ENCODE results near the gene DDI2. TPM values are rescaled to one million over a fixed set of nuclear protein-coding genes. Genes with fewer than 3 reads are reported as not detected.
"Not testable (repeated sequence)": the region's sequence is repeated elsewhere in the genome, so short reads cannot be mapped to it uniquely, and the experiment has no call there.

The DDI2 gene
- polyA plus RNA-seq, 4 donors, result 18.4 to 22.2 (median 19.4) TPM

DNA sequence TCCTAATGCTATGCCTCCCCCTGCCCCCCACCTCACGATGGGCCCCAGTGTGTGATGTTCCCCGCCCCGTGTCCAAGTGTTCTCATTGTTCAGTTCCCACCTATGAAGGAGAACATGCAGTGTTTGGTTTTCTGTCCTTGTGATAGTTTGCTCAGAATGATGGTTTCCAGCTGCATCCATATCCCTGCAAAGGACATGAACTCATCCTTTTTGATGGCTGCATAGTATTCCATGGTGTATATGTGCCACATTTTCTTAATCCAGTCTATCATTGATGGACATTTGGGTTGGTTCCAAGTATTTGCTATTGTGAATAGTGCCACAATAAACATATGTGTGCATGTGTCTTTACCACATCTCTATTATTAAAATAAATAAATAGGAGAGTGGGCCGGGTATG lies 82.1 kb downstream of the DDI2 start:
- DNase-seq (ENCODE audit: low read depth in 4 of 4, low spot score in 3 of 4), result not testable (repeated sequence)

- DNase-seq (ENCODE audit: low read depth in 4 of 4, low spot score in 3 of 4), result no peak
Observed at GRCh38 chr1:15700508-15700907, 83.2 kb downstream of the DDI2 start.

DNA sequence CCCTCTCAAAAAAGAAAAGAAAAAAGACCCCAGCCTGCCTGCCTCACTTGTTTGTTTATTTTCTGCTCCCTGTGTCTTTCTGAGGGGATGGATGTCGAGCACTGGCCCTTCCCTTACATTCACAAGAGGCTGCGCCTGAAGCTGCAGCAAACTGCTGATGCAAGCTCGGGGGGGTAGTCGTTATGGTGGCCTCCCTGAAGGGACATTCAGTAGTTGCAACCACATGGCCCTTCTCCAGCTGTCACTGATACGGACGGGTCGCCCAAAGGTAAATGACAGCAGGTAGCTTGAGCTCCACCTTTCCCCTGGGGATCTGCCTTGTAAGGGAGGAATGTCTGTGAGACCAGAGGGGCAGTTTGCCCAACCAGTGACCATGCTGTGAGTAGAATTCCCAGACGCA lies 84.5 kb downstream of the DDI2 start:
- no peak for DNase-seq (ENCODE audit: low read depth in 4 of 4, low spot score in 3 of 4)

GRCh38 chr1:15702722-15703550 lies 85.7 kb downstream of the DDI2 start:
- no peak for DNase-seq (ENCODE audit: low read depth in 4 of 4, low spot score in 3 of 4)

GRCh38 chr1:15703562-15703961 lies 86.3 kb downstream of the DDI2 start:
- no peak for DNase-seq (ENCODE audit: low read depth in 4 of 4, low spot score in 3 of 4)

DNA sequence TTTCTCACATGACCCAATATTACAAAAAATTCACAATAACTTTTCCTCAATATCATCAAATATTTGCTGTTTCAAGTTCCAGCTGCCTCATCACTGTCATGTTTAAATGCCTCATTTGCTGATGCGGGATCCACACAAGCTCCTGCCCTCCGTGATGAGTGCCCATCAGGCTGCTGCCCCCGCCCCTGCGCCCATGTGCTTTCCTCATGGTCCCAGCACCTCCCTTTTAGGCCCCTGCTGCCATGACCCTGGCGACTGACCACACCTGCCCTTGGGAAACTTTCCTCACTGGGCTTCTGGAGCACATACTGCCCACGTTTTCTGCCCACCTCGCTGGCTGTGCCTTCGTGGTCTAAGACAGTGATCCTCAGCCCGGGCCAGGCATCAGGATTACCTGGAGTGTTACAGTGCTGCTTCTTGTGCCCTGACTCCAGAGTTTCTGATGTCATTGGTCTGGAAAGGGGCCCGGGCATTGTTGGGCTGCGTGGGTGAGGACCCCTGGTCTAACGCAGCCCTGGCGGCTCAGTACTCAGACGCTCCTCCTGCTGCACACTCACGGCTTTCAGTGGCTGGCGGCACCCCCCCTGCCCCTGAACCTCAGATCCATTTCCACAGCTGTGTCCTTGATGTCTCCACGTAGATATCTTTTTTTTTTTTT lies 87.4 kb downstream of the DDI2 start:
- no peak for DNase-seq (ENCODE audit: low read depth in 4 of 4, low spot score in 3 of 4)

- DNase-seq (ENCODE audit: low read depth in 4 of 4, low spot score in 3 of 4), result no peak
Observed at GRCh38 chr1:15705184-15705566, 87.9 kb downstream of the DDI2 start.

DNA sequence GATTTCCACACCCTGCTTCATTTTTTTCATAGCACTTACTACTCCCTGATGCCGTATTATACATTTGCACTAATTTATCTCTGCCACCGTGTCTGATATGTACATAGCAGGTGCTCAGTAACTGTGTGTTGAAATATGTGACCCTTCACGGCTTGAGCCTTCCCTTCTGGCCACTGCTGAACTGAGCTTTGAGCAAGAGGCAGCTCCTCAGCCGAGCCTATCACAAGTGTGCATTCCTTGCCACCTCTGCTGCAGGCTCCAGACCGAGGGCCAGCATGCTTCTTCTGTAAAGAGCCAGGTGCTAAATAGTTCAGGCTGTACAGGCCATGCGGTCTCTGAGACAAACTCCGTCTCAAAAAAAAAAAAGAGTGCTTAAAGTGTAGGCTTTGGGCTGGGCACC lies 89.5 kb downstream of the DDI2 start:
- no peak for DNase-seq (ENCODE audit: low read depth in 4 of 4, low spot score in 3 of 4)

- DNase-seq (ENCODE audit: low read depth in 4 of 4, low spot score in 3 of 4), result no peak
Observed at GRCh38 chr1:15707239-15707925, 90.1 kb downstream of the DDI2 start.

GRCh38 chr1:15708486-15709137 lies 91.4 kb downstream of the DDI2 start:
- no peak for DNase-seq (ENCODE audit: low read depth in 4 of 4, low spot score in 3 of 4)

- no peak for DNase-seq (ENCODE audit: low read depth in 4 of 4, low spot score in 3 of 4)
Observed at GRCh38 chr1:15709226-15709625, 92.0 kb downstream of the DDI2 start.

GRCh38 chr1:15712168-15712567 lies 94.9 kb downstream of the DDI2 start:
- DNase-seq (ENCODE audit: low read depth in 4 of 4, low spot score in 3 of 4), result no peak

DNA sequence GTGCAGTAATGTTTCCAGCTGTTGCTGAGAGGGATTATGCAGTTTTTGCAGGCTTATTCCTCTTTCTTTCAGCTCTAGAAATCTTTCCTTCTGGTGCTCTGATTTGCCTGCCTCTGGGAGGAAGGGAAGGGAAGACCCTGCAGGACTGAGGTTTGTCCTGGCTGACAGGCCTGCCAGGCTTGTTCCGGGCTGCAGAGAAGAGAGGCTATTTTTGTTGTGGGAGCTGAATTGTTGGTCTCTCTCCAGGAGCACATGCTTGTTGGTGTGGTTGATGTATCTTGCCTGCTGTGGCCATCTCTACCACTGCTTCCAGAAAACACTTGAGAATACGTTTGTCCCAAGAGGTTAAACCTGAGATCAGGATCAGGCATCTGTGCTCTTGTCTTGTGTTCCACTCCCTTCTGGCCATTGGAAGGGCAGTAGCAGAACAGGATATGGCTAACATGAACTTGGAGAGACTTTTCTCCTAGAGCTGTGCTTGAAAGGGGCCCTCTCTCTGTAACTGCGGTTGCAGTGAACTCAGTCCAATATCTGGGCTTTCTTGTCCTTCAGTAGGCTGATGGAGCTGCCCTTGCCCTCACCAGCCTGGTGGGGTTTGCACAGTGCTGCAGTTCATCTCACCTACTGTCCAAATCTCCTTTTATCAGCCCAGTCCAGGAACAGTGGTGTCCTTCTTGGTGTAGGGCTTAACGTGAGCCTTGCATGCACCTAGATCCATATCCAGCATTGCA lies 97.3 kb downstream of the DDI2 start:
- no peak for DNase-seq (ENCODE audit: low read depth in 4 of 4, low spot score in 3 of 4)

DNA sequence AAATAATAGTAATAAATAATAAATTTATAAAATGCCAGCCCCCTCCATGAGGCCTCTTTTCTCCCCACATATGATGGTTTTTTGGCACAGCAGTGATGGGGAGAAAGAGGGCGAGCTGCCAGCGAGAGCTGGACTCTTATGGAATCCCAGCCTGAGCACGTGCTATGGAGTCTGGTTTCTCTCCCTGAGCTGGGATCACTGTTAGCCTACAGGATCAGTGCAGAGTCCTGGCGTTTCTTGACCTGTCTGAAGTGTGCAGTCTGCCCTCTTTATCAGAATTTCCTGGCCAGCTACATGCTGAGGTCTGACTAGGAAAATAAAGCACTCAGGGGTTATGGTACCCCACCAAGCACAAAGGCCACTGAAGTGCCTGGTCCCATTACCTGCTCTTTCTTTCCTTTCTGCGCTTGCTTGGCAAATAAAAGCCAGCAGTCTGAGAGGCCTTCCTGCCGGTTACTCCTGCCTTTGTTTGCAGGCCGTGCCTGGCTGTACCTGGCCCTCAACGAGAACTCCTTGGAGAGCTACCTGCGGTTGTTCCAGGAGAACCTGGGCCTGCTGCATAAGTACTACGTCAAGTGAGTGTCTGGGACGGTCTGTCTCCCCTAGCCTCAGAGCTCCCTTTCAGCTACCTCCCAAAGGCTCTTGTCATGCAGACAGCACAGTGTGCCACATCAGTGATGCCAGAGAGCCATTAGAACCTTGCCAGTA lies 100.3 kb downstream of the DDI2 start:
- no peak for DNase-seq (ENCODE audit: low read depth in 4 of 4, low spot score in 3 of 4)

GRCh38 chr1:15718199-15718601 lies 100.9 kb downstream of the DDI2 start:
- DNase-seq (ENCODE audit: low read depth in 4 of 4, low spot score in 3 of 4), result no peak

Other genes starting within 250 kb of the DDI2 start
- 10 to 100 TPM; 11.9 to 18.6 (median 13.2) TPM for gene EFHD2, start 207.6 kb upstream of the DDI2 start, polyA plus RNA-seq (ENCODE audit: insufficient read length in 4 of 4)
- under 1 TPM in 3 of 4 donors, not detected in 1; 0.07 to 0.17 (median 0.10) TPM for gene CTRC, start 179.0 kb upstream of the DDI2 start, polyA plus RNA-seq (ENCODE audit: insufficient read length in 4 of 4)
- under 1 TPM in 1 of 4 donors, not detected in 3; 0.09 TPM for gene CELA2A, start 160.7 kb upstream of the DDI2 start, polyA plus RNA-seq (ENCODE audit: insufficient read length in 4 of 4)
- gene CELA2B, start 141.4 kb upstream of the DDI2 start, polyA plus RNA-seq (ENCODE audit: insufficient read length in 4 of 4), result under 1 TPM; 0.21 to 0.76 (median 0.41) TPM
- 10 to 100 TPM; 27.6 to 35.7 (median 29.3) TPM for gene CASP9, start 93.2 kb upstream of the DDI2 start, polyA plus RNA-seq (ENCODE audit: insufficient read length in 4 of 4)
- 10 to 100 TPM; 27.6 to 33.4 (median 30.7) TPM for gene DNAJC16, start 90.6 kb upstream of the DDI2 start, polyA plus RNA-seq (ENCODE audit: insufficient read length in 4 of 4)
- gene AGMAT, start 32.4 kb upstream of the DDI2 start, polyA plus RNA-seq (ENCODE audit: insufficient read length in 4 of 4), result 10 to 100 TPM; 24.8 to 39.3 (median 31.3) TPM
- 10 to 100 TPM; 41.0 to 48.9 (median 45.5) TPM for gene PLEKHM2, start 66.9 kb downstream of the DDI2 start, polyA plus RNA-seq (ENCODE audit: insufficient read length in 4 of 4)
- 1 to 10 TPM; 2.2 to 3.1 (median 2.6) TPM for gene SLC25A34, start 118.8 kb downstream of the DDI2 start, polyA plus RNA-seq (ENCODE audit: insufficient read length in 4 of 4)
- gene TMEM82, start 125.0 kb downstream of the DDI2 start, polyA plus RNA-seq (ENCODE audit: insufficient read length in 4 of 4), result 1 to 10 TPM; 2.8 to 6.1 (median 3.2) TPM
- 10 to 100 TPM; 52.0 to 60.6 (median 56.7) TPM for gene FBLIM1, start 141.3 kb downstream of the DDI2 start, polyA plus RNA-seq (ENCODE audit: insufficient read length in 4 of 4)
- 1 to 10 TPM in 3 of 4 donors, under 1 TPM in 1; 0.90 to 1.9 (median 1.5) TPM for gene UQCRHL, start 190.2 kb downstream of the DDI2 start, polyA plus RNA-seq (ENCODE audit: insufficient read length in 4 of 4)
- gene SPEN, start 230.2 kb downstream of the DDI2 start, polyA plus RNA-seq (ENCODE audit: insufficient read length in 4 of 4), result 10 to 100 TPM; 50.0 to 60.6 (median 57.7) TPM

Measured in right renal pelvis (tissue), 4 donors.